Suppressor macrophage (primary cell): ENCODE measurements around the gene AADAC.

Experiments used
- DNase-seq, 4 experiments: peaks; one replicate each; pipeline ENCODE4 v3.0.0-alpha.2; 2020 to 2022

The AADAC gene

DNA sequence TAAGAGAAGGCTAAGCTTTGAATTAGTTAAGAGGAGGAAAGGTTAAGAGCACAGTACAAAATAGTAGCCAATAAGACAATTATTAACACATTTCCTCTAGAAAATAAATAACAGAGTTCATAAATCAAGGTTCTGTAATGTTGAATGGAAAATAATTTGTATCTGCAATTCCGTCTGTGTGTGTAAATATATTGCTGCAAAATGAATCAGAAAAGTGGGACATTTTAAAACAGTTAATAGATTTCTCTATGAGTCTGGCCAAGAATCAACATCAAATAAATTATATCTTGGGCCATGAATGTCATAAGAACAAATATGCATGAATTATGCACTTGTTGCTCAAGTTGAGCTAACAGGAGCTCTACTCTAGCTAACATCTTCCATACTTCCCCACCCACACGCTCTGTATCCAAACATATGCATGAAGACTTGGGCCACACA is 45.3 kb downstream of the AADAC start:
- no peak for DNase-seq

DNA sequence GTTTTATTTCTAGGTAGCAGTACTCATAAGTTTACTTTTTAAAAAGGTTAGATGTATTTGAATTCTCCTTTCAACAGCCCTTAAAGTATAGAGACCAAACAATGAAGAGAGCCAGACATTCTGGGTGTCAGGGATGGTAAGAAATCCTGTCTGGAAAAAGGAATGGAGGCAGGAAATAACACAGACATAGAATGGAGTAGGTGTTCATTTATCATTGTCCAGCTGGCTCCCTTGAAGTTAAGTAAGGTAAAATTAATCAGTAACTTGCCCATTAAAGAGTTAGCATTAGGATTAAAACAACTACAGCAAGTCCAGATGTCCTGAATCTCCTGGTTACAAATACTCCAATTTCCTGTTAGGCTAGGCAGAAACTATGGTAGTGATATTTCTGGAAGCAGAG is 46.0 kb downstream of the AADAC start:
- DNase-seq = no peak

DNA sequence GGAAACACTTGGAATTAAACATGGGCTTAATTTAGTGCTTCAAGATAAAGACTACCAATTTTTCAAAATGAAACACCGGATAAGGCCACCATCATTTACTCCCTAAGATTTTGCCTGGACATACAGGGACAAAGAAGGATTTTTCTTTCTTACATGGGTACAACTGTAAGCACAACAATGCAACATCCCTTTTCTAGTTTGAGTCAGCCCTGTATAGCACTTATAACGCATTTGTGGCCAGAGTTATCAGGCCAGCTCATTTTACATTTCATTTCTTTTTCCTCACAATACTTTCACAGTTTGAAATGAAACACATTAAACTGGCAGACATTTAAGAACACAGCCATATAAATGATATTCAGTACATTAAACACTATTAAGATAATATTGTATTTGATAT is 49.7 kb downstream of the AADAC start:
- DNase-seq = no peak

DNA sequence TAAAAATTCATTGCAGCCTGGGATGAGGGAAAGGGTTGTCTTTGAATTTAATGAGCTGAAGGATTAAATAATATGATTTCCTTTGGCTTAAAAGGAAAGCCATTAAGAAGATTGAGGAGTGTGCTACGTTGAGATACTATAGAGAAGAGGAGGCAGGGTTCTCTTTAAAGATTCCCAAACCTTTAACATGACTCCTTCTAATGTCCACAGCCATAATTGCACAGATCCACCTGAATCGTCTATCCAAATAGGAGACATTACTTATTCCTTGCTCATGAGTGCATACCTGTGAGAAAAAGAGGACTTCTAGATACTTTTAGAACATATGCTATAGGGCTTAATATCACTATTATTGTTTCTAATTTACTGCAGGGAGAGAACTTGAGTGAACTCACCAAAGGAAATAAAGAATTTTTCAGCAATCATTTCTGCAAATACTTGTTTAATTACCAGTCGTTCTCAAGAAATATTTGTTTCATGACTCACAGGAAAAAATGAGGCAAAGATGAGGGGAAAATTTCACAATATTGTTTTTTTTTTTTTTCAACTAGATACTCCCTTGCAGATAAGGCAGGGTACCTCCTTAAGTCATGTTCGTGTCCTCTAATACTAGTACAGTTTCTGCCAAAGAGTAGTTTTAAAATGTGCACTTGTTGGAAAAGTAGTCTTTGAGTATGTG is 50.6 kb downstream of the AADAC start:
- DNase-seq = peak in 1 of 4 experiments; percentile 20

DNA sequence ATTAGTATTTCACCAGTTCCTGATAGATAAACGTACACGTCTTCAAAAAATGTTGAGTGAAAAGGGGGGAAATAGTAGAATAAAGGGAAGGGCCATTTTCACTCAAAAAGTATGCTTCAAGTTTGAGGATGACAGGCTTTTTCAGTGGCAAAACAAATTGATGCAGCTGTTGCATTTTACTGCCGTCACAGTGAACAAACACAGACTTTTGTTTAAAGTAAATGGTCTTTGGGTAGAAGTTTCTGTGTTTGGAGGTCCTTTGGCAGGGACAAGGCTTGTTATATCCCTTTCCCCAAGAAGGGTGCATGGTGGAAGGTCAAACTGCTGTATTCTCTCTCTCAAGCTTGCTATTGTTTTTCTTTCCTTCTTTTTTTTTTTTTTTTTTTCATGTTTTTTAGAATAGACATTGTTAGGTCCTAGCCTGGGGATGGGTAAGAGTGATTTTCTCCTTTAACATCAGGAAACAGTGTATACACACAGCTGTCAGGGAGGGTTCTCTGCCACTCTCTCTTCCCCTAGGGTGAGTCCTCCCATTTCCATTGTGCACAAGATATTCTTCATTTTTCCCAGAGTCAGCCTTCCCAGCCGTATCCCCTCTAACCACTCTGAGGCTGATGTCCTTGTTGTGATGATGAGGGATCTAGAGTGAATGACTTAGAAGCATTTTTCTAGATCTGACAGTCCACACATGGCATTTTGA is 52.9 kb downstream of the AADAC start:
- DNase-seq = no peak

DNA sequence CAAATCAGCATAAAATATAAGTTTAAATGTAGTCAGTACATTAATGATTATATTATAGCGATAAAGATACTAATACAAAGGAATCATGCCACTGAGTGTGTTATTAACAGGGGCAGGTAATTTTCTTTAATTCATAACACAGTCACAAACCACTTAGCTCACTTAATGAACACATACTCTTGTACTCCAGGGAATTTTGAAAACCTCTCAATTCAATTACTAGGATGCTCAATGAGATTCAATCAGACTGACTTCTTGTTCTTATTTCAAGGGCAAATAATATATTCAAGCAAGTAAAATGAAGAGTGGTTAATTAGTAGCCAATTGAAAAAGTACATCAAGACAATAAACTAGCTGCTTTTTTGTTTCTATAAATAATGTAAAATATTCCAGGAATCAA is 53.8 kb downstream of the AADAC start:
- no peak for DNase-seq

DNA sequence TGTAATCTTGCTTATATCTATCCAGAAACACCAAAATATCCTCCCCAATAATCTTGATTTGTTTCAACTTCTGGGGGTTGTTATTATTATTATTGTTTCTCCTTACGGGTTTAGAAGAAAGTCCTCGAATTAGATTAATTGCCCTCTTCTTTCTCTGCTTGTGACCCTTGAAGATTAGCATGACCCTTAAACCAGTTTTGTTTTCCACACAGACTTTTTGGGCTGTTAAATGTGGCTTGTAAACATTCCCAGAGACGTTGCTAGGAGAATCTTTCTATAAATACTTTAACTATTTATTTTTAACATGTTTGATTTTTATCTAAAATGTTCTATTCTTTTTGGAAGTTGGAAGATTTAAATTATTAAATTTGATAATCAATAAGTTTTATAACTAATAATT is 55.3 kb downstream of the AADAC start:
- DNase-seq = no peak

DNA sequence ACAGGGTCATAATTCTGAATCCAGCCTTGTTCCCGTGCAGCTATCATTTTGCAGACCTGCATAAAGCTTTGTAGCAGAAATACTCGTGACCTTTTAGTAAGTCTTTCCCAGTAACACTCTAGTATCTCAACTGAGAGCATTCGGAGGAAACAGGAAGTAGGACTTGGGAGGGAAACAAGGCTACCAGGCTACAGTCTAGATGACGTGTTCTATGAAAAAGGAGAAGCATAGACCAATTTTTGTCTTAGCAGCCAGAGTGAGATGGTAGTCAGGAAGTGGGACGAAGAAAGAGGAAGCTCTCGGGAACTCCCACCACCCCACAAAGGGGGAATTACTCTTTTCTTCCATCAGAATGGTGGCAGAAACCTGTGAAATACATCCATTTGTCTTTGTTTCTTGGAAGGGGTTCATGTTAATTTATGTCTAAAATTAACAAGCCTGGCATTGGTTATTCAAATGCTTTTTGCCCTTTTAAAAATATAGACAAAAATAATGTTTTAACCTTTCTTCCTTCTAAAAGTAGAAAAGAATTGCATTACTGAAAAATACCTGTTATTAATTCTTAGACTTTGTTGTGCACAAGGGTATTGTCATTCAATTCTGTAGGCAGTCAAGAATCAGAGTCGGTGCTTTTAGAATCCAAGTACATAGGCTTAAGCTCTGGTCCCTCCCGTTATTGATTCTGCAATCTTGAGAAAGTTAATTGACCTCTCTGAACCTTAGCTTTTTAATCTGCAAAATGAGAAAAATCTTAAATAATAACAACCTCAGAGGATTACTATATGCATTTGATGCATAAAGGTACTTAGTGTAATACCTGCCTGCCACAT is 57.9 kb downstream of the AADAC start:
- peak; percentile 85 to 99 (median 92) for DNase-seq

DNA sequence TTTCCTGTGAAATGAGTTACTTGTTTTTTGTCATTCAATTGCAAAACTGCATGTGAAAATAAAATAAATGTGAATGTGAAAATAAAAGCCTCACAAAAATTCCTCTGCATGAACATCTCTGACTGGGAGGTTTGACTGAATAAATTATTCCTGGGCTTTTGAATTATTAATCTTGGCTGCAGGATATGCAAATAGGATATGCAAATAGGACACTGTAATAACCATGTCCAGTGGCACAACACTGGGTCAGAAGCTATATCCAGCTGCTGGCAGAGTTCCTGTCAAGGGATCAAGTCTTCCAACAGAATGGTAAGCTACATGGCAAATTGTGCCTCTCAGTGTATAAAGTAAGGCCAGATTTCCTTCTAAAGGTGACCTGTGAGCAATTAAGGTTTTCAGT is 59.5 kb downstream of the AADAC start, which contains the start of gene SUCNR1:
Gene SUCNR1 (plus strand): TSS at position 246 of the 400 bp plus-strand sequence. CDS start 6,250 bp downstream, outside the sequence.
- peak; percentile 75 to 80 (median 78) for DNase-seq

DNA sequence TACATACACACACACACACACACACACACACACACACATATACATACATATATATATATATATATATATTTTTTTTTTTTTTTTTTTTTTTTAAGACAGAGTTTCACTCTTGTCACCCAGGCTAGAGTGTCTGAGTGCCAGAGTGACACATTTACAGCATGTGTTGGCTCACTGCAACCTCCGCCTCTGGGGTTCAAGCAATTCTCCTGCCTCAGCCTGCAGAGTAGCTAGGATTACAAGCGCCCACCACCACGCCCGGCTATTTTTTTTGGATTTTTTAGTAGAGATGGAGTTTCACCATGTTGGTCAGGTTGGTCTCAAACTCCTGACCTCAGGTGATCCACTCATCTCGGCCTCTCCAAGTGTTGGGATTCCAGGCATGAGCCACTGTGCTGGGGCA is 60.2 kb downstream of the AADAC start:
- peak; percentile 60 to 81 (median 78) for DNase-seq

DNA sequence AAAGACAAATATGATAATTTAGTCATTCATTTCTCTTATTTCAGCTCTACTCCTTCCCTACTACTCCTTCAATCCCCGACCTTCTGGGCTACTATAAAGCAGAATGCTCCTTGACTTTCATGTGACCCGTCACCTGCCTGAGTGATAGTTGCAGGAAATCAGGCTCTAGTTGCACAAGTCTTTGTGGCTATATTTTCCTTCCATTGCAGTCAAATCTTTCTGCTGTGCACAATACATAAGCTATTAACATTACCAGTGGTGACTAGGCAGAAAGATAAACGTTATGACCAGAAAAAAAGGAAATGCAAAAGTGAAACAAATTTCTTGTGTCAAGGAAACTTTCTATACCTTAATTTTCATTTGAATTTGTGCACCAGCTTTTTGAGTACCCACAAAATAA is 61.8 kb downstream of the AADAC start:
- peak; percentile 64 to 90 (median 80) for DNase-seq

DNA sequence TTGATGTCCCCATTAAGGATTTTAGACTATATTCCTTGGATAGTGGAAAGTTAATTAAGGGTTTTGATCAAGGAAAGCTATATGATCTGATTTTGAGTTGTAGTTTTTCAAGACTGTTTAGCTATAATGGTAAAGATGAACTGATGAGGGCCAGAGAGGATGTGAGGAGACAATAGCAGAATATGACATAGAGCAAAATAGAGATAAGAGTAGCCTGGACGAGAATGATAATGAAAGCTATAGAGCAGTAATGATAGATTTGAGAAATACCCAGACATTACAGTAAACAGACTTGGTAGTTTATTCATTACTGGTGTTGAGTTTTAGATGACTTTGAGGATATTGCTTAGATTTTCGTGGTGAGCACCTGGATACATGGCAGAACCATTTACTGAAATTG is 63.4 kb downstream of the AADAC start:
- no peak for DNase-seq
